GM18873 (cell line): ENCODE data around the gene SAP30BP.

Source experiments
- ATAC-seq: cut with Tn5 transposase; IDR thresholded peaks from one replicate; pipeline ENCODE4 v1.9.1; 2021; ENCODE audit warnings: mild to moderate bottlenecking, moderate library complexity, moderate number of reproducible peaks; ENCODE audit not compliant: unreplicated experiment, low FRiP score

The SAP30BP gene

GRCh38 chr17:75733471-75733870 lies 66.3 kb downstream of the SAP30BP start:
- ATAC-seq: no peak

GRCh38 chr17:75734674-75735294 lies 67.6 kb downstream of the SAP30BP start:
- ATAC-seq: no peak

GRCh38 chr17:75736173-75736835 lies 69.2 kb downstream of the SAP30BP start:
- ATAC-seq: no peak

GRCh38 chr17:75737133-75737962 lies 70.2 kb downstream of the SAP30BP start:
- no peak for ATAC-seq

- ATAC-seq: no peak
These were observed 71.2 kb downstream of the SAP30BP start for GRCh38 chr17:75738218-75738802.

GRCh38 chr17:75739174-75739573 lies 72.0 kb downstream of the SAP30BP start:
- no peak for ATAC-seq

GRCh38 chr17:75739801-75740200 lies 72.7 kb downstream of the SAP30BP start:
- ATAC-seq: no peak

- no peak for ATAC-seq
These were observed 73.1 kb downstream of the SAP30BP start for GRCh38 chr17:75740215-75740614.

- ATAC-seq: no peak
These were observed 73.5 kb downstream of the SAP30BP start for GRCh38 chr17:75740631-75741077.

GRCh38 chr17:75742337-75742736 lies 75.2 kb downstream of the SAP30BP start:
- ATAC-seq: no peak

GRCh38 chr17:75743625-75744206 lies 76.6 kb downstream of the SAP30BP start:
- no peak for ATAC-seq

GRCh38 chr17:75748706-75749105 lies 81.6 kb downstream of the SAP30BP start:
- ATAC-seq: no peak

GRCh38 chr17:75749545-75750389 lies 82.6 kb downstream of the SAP30BP start:
- ATAC-seq: no peak

GRCh38 chr17:75750661-75751423 lies 83.7 kb downstream of the SAP30BP start:
- no peak for ATAC-seq

GRCh38 chr17:75751676-75752404 lies 84.7 kb downstream of the SAP30BP start:
- ATAC-seq: no peak

- ATAC-seq: no peak
These were observed 85.2 kb downstream of the SAP30BP start for GRCh38 chr17:75752405-75752709.

- no peak for ATAC-seq
These were observed 85.8 kb downstream of the SAP30BP start for GRCh38 chr17:75752802-75753513.
